Measurements from ENCODE around the gene ACO1. TPM values are rescaled to one million over a fixed set of nuclear protein-coding genes. Genes with fewer than 3 reads are reported as not detected.
A peak's percentile ranks its signal among the peaks of the same experiment; 100 is the strongest.

The ACO1 gene
- total RNA-seq, 2 experiments from 2014 or later, result 8.8 to 9.0 TPM

GRCh38 chr9:32431940-32432555 is 47.6 kb downstream of the ACO1 start:
- H3K9me3 ChIP-seq (ENCODE audit: low read length), result no peaks in the 10 kb centered on the region
- no peak overlapping the region for H2AFZ ChIP-seq (ENCODE audit: low read length)
- H3K4me1 ChIP-seq (ENCODE audit: insufficient read depth, low read length, poor library complexity, severe bottlenecking), result no peaks in the 10 kb centered on the region
- no TSS peak for BruUV-seq (replicated peaks)
- CTCF ChIA-PET (ENCODE audit: unreplicated experiment), result interaction anchor here (0.7 kb wide), 1 partner anchor 21 kb away, joined by 3 read pairs; no protein-coding TSS in a partner anchor
- DNase-seq (ENCODE audit: low spot score), result peak; percentile 35
- no peaks in the 10 kb centered on the region for H3K79me2 ChIP-seq (ENCODE audit: insufficient read depth, low read depth, low read length)
- no peaks in the 10 kb centered on the region for H3K9me2 ChIP-seq (ENCODE audit: insufficient read depth, low read length)
- TF ChIP-seq EZH2phosphoT487 (IDR thresholded peaks at IDR 0.05; ENCODE audit: borderline replicate concordance, low read depth, low read length), result no peak
- peak; percentile 73 for TF ChIP-seq CTCF (conservative IDR thresholded peaks at IDR 0.05; ENCODE audit: low read length)
- H3K4me2 ChIP-seq (ENCODE audit: low read length), result no peak overlapping the region
- H3K4me3 ChIP-seq (ENCODE audit: low read depth, low read length, poor library complexity, severe bottlenecking), result no peak overlapping the region
- H3K27ac ChIP-seq (ENCODE audit: low read depth, low read length, poor library complexity, severe bottlenecking), result no peak overlapping the region
- intact Hi-C loops (cut with micrococcal nuclease; ENCODE audit: unreplicated experiment), result loop anchor here (2.0 kb wide), 1 partner anchor 47 kb away; the partner anchor contains the start of gene ACO1
- POLR2A ChIA-PET, result interaction anchor here (1.0 kb wide), 1 partner anchor 53 kb away, joined by 3 read pairs; no protein-coding TSS in a partner anchor
- no peaks in the 10 kb centered on the region for H3K36me3 ChIP-seq (ENCODE audit: insufficient read depth, low read length)
- no peaks in the 10 kb centered on the region for H4K20me1 ChIP-seq (ENCODE audit: insufficient read depth, low read length)

DNA sequence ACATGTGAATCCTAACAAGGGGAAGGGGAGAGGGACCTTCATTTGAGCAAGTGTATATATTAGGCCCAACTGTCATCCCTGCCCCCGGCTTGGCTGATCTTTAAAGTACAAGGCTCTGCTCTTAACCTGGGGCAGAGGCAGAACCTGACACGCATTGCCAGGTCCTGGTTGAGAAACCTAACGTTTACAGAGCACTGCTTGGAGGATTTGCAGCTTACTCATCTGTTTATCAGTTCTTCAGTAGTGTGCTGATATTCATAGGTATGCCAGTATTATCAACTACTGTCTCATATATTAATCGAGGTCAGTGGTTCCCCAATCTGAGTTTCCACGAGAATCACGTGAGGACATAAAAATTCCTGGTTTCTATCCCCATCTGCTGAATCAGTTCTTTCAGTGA is 50.4 kb downstream of the ACO1 start:
- Histone ChIP-seq H3K79me2 (ENCODE audit: insufficient read depth, low read depth, low read length) (no peaks in the 10 kb centered on the region), H3K4me1 (ENCODE audit: insufficient read depth, low read length, poor library complexity, severe bottlenecking) (no peaks in the 10 kb centered on the region), H4K20me1 (ENCODE audit: insufficient read depth, low read length) (no peaks in the 10 kb centered on the region), H3K27ac (ENCODE audit: low read depth, low read length, poor library complexity, severe bottlenecking) (no peak overlapping the region), H3K4me2 (ENCODE audit: low read length) (no peak overlapping the region), H3K4me3 (ENCODE audit: low read depth, low read length, poor library complexity, severe bottlenecking) (no peak overlapping the region), H2AFZ (ENCODE audit: low read length) (no peak overlapping the region), H3K9me3 (ENCODE audit: low read length) (no peaks in the 10 kb centered on the region), H3K9me2 (ENCODE audit: insufficient read depth, low read length) (no peaks in the 10 kb centered on the region), H3K36me3 (ENCODE audit: insufficient read depth, low read length) (no peaks in the 10 kb centered on the region)
- POLR2A ChIA-PET, result interaction anchor here (0.5 kb wide), 1 partner anchor 715 kb away, joined by 3 read pairs; no protein-coding TSS in a partner anchor
- CTCF ChIA-PET (ENCODE audit: unreplicated experiment), result no interaction called here
- TF ChIP-seq EZH2phosphoT487 (IDR thresholded peaks at IDR 0.05; ENCODE audit: borderline replicate concordance, low read depth, low read length), result no peak
- TF ChIP-seq CTCF (conservative IDR thresholded peaks at IDR 0.05; ENCODE audit: low read length), result no peak
- BruUV-seq (replicated peaks), result no TSS peak
- intact Hi-C loops (cut with micrococcal nuclease; ENCODE audit: unreplicated experiment), result no loop called here
- no peak for DNase-seq (ENCODE audit: low spot score)

GRCh38 chr9:32441678-32442077 is 57.2 kb downstream of the ACO1 start:
- no peaks in the 10 kb centered on the region for H3K79me2 ChIP-seq (ENCODE audit: insufficient read depth, low read depth, low read length)
- TF ChIP-seq CTCF (conservative IDR thresholded peaks at IDR 0.05; ENCODE audit: low read length), result no peak
- TF ChIP-seq EZH2phosphoT487 (IDR thresholded peaks at IDR 0.05; ENCODE audit: borderline replicate concordance, low read depth, low read length), result no peak
- no peak overlapping the region for H3K4me3 ChIP-seq (ENCODE audit: low read depth, low read length, poor library complexity, severe bottlenecking)
- H3K9me3 ChIP-seq (ENCODE audit: low read length), result no peaks in the 10 kb centered on the region
- H3K36me3 ChIP-seq (ENCODE audit: insufficient read depth, low read length), result no peaks in the 10 kb centered on the region
- DNase-seq (ENCODE audit: low spot score), result no peak
- no peak overlapping the region for H2AFZ ChIP-seq (ENCODE audit: low read length)
- POLR2A ChIA-PET, result no interaction called here
- H3K9me2 ChIP-seq (ENCODE audit: insufficient read depth, low read length), result no peaks in the 10 kb centered on the region
- no peaks in the 10 kb centered on the region for H3K4me1 ChIP-seq (ENCODE audit: insufficient read depth, low read length, poor library complexity, severe bottlenecking)
- no peak overlapping the region for H3K4me2 ChIP-seq (ENCODE audit: low read length)
- intact Hi-C loops (cut with micrococcal nuclease; ENCODE audit: unreplicated experiment), result no loop called here
- H3K27ac ChIP-seq (ENCODE audit: low read depth, low read length, poor library complexity, severe bottlenecking), result no peak overlapping the region
- H4K20me1 ChIP-seq (ENCODE audit: insufficient read depth, low read length), result no peaks in the 10 kb centered on the region
- CTCF ChIA-PET (ENCODE audit: unreplicated experiment), result no interaction called here
- BruUV-seq (replicated peaks), result no TSS peak
